ENCODE measurements around the gene CAPZB. TPM values are rescaled to one million over a fixed set of nuclear protein-coding genes. Genes with fewer than 3 reads are reported as not detected.

CAPZB gene
- polyA plus RNA-seq, 3 donors = 290 to 504 (median 407) TPM

DNA sequence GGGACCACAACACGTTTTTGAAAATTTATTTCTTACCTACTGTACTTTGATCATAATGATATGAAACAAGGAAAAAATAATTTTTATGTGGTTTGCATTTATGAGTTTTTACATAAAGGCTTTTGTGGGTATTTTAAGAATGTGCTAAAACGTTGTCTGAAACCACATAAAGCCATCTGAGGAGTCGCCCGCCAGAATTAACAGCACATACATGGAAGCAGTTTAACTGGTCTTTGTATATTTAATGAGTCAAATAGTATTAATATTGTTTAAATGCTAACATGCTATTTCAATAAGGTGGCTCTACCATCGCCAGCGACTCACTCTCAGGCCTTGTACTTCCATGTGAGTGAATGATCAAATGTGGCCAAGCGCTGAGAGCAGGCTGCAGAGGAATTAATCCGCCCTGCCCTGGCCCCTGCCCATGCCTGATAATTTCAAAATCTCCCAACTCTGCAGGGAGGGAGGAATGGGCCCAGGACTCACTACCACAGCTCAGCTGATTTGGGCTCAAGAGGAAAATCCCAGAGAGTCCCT, 123.7 kb downstream of the CAPZB start:
- Histone ChIP-seq H3K27me3 (ENCODE audit: control insufficient read depth in 2 of 2, insufficient read depth in 2 of 2, low read length in 2 of 2) (no peaks in the 10 kb centered on the region), H4K20me1 (ENCODE audit: insufficient read depth, low read length) (peaks cover 100% of the 10 kb centered on the region), H3K4me2 (replicated peaks; ENCODE audit: extremely low read depth, low read length, poor library complexity, severe bottlenecking) (no peak overlapping the region), H3K9me3 (replicated peaks in 1 of 2; ENCODE audit: control insufficient read depth in 1 of 2, insufficient read depth in 1 of 2, low read length in 2 of 2) (no peaks in the 10 kb centered on the region), H3K4me1 (ENCODE audit: control insufficient read depth in 1 of 2, insufficient read depth in 2 of 2, low read length in 2 of 2) (no peaks in the 10 kb centered on the region), H3K4me3 (replicated peaks in 1 of 3; ENCODE audit: low read depth in 2 of 3, low read length in 3 of 3) (no peak overlapping the region), H2AFZ (ENCODE audit: insufficient read depth, low read depth, low read length, poor library complexity, severe bottlenecking) (no peak overlapping the region), H3K79me2 (ENCODE audit: insufficient read depth, low read length) (peaks cover 33% of the 10 kb centered on the region), H3K36me3 (replicated peaks in 1 of 2; ENCODE audit: control insufficient read depth in 1 of 2, insufficient read depth in 2 of 2, low read length in 2 of 2) (peaks cover 31 to 88% of the 10 kb centered on the region in 2 donors), H3K27ac (ENCODE audit: low read depth in 1 of 2, low read length in 2 of 2) (no peak overlapping the region), H3K9ac (ENCODE audit: insufficient read depth, low read length, poor library complexity, severe bottlenecking) (no peak overlapping the region)
- peaks cover 0 to 2% (median 0%) of the 10 kb centered on the region in 3 donors for H3K27me3 Mint-ChIP-seq (ENCODE audit: low read depth in 3 of 3)
- intact Hi-C loops (cut with micrococcal nuclease) = no loop called here
- no peak overlapping the region for H3K27ac Mint-ChIP-seq
- no peaks in the 10 kb centered on the region for H3K9me3 Mint-ChIP-seq
- no peak for DNase-seq
- H3K36me3 Mint-ChIP-seq = peaks cover 55 to 74% of the 10 kb centered on the region in 2 donors
- H3K4me1 Mint-ChIP-seq = no peaks in the 10 kb centered on the region
- TF ChIP-seq, protein P1, sequence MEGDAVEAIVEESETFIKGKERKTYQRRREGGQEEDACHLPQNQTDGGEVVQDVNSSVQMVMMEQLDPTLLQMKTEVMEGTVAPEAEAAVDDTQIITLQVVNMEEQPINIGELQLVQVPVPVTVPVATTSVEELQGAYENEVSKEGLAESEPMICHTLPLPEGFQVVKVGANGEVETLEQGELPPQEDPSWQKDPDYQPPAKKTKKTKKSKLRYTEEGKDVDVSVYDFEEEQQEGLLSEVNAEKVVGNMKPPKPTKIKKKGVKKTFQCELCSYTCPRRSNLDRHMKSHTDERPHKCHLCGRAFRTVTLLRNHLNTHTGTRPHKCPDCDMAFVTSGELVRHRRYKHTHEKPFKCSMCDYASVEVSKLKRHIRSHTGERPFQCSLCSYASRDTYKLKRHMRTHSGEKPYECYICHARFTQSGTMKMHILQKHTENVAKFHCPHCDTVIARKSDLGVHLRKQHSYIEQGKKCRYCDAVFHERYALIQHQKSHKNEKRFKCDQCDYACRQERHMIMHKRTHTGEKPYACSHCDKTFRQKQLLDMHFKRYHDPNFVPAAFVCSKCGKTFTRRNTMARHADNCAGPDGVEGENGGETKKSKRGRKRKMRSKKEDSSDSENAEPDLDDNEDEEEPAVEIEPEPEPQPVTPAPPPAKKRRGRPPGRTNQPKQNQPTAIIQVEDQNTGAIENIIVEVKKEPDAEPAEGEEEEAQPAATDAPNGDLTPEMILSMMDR (IDR thresholded peaks at IDR 0.05) = no peak
- WGBS (ENCODE audit: insufficient coverage) = 14% methylated on average over 1 of the region's 8 CpGs
- H3K4me3 Mint-ChIP-seq = no peak overlapping the region

DNA sequence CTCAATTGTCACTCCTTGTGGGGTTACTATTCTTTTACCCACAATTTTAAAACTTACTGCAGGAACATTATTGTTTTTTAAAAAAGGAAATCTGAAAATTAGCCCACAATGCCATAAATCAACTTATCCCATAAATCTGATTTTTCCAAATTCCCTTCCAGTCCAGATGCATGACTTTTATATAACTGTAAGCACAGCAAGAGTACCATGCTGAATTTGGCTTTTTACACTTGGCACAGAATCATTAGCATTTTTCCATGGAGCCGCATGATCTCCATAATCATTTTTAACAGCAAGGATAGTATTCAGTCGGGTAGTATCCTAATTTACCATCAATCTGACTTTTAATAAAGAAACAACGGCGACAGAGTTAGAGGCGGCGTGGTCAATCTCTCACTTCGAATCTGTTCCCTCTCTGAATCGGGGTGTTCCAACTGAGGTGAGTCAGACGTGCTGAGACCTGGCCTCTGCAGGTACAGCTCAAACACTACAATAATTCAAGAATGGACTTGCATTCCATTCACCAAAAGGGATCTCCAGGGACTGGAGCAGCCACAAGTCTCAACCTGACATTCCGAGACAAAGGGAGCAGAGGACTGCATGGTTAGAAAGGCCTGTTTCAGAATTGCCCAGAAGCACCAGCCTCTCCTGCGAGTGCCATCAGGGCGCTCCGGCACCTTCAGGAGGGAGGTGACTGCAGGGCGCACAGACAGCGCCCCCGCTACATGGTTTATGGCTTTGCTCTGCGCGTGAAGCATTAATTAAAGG, 124.3 kb downstream of the CAPZB start:
- Mint-ChIP-seq H3K27ac (no peak overlapping the region), H3K4me3 (no peak overlapping the region), H3K4me1 (no peaks in the 10 kb centered on the region), H3K27me3 (ENCODE audit: low read depth in 3 of 3) (peaks cover 0 to 2% (median 0%) of the 10 kb centered on the region in 3 donors), H3K36me3 (peaks cover 60 to 81% of the 10 kb centered on the region in 2 donors), H3K9me3 (no peaks in the 10 kb centered on the region)
- Histone ChIP-seq H4K20me1 (ENCODE audit: insufficient read depth, low read length) (peaks cover 100% of the 10 kb centered on the region), H3K4me1 (ENCODE audit: control insufficient read depth in 1 of 2, insufficient read depth in 2 of 2, low read length in 2 of 2) (no peaks in the 10 kb centered on the region), H3K4me2 (replicated peaks; ENCODE audit: extremely low read depth, low read length, poor library complexity, severe bottlenecking) (no peak overlapping the region), H2AFZ (ENCODE audit: insufficient read depth, low read depth, low read length, poor library complexity, severe bottlenecking) (no peak overlapping the region), H3K27ac (ENCODE audit: low read depth in 1 of 2, low read length in 2 of 2) (no peak overlapping the region), H3K4me3 (replicated peaks in 1 of 3; ENCODE audit: low read depth in 2 of 3, low read length in 3 of 3) (no peak overlapping the region), H3K36me3 (replicated peaks in 1 of 2; ENCODE audit: control insufficient read depth in 1 of 2, insufficient read depth in 2 of 2, low read length in 2 of 2) (peaks cover 37 to 94% of the 10 kb centered on the region in 2 donors), H3K27me3 (ENCODE audit: control insufficient read depth in 2 of 2, insufficient read depth in 2 of 2, low read length in 2 of 2) (no peaks in the 10 kb centered on the region), H3K9ac (ENCODE audit: insufficient read depth, low read length, poor library complexity, severe bottlenecking) (no peak overlapping the region), H3K9me3 (replicated peaks in 1 of 2; ENCODE audit: control insufficient read depth in 1 of 2, insufficient read depth in 1 of 2, low read length in 2 of 2) (no peaks in the 10 kb centered on the region), H3K79me2 (ENCODE audit: insufficient read depth, low read length) (peaks cover 33% of the 10 kb centered on the region)
- WGBS (ENCODE audit: insufficient coverage) = 94% methylated on average over 12 of the region's 18 CpGs
- TF ChIP-seq, protein P1 (IDR thresholded peaks at IDR 0.05) = no peak
- intact Hi-C loops (cut with micrococcal nuclease) = no loop called here
- no peak for DNase-seq

Measured in CD14-positive monocyte (primary cell).